Spleen (tissue), 7 donors: ENCODE results near the gene USP32.

Experiments used
- POLR2AphosphoS5 ChIP-seq, 3 donors: sonication (generic); formaldehyde crosslinking; IDR thresholded peaks; one replicate each; pipeline ENCODE4 v1.5.1; 2017; ENCODE audit warnings: antibody characterized with exemption in 3 of 3
- TF ChIP-seq, protein P1 (sequence below), 11 experiments: fragments of 200-600 bp in 7 of 11; fragments of 450-650 bp in 4 of 11; sonication (generic) in 4 of 11; IDR thresholded peaks in 8 of 11; conservative IDR thresholded peaks in 3 of 11; 1 replicate in 7 of 11; 2 replicates in 4 of 11; pipeline versions ENCODE4 v1.4.0 to v1.8.0; 2016 to 2021; ENCODE audit warnings: antibody characterized with exemption in 11 of 11, inconsistent platforms in 4 of 11, mild to moderate bottlenecking in 1 of 11
- donor health status: DM: no; HTN: no; CAD: no; lungs with moderate emphysema.
- donor health status: DM: no; HTN: no; CAD: no.
- donor health status: DM: no; HTN: no; CAD: no.

GRCh38 chr17:60170835-60171752, 220.8 kb downstream of the USP32 start:
- TF ChIP-seq, protein P1, sequence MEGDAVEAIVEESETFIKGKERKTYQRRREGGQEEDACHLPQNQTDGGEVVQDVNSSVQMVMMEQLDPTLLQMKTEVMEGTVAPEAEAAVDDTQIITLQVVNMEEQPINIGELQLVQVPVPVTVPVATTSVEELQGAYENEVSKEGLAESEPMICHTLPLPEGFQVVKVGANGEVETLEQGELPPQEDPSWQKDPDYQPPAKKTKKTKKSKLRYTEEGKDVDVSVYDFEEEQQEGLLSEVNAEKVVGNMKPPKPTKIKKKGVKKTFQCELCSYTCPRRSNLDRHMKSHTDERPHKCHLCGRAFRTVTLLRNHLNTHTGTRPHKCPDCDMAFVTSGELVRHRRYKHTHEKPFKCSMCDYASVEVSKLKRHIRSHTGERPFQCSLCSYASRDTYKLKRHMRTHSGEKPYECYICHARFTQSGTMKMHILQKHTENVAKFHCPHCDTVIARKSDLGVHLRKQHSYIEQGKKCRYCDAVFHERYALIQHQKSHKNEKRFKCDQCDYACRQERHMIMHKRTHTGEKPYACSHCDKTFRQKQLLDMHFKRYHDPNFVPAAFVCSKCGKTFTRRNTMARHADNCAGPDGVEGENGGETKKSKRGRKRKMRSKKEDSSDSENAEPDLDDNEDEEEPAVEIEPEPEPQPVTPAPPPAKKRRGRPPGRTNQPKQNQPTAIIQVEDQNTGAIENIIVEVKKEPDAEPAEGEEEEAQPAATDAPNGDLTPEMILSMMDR (IDR thresholded peaks at IDR 0.05 in 8 of 11, conservative IDR thresholded peaks at IDR 0.05 in 3 of 11) = no peak
- no peak for TF ChIP-seq POLR2AphosphoS5 (IDR thresholded peaks at IDR 0.05)
